GM18909 (cell line): ENCODE results near the gene RASSF5.
"Not testable (repeated sequence)": the region's sequence is repeated elsewhere in the genome, so short reads cannot be mapped to it uniquely, and the experiment has no call there.

Experiments
- ATAC-seq: cut with Tn5 transposase; IDR thresholded peaks from one replicate; pipeline ENCODE4 v1.9.1; 2021; ENCODE audit warnings: mild to moderate bottlenecking; ENCODE audit not compliant: unreplicated experiment, poor library complexity

Gene RASSF5

DNA sequence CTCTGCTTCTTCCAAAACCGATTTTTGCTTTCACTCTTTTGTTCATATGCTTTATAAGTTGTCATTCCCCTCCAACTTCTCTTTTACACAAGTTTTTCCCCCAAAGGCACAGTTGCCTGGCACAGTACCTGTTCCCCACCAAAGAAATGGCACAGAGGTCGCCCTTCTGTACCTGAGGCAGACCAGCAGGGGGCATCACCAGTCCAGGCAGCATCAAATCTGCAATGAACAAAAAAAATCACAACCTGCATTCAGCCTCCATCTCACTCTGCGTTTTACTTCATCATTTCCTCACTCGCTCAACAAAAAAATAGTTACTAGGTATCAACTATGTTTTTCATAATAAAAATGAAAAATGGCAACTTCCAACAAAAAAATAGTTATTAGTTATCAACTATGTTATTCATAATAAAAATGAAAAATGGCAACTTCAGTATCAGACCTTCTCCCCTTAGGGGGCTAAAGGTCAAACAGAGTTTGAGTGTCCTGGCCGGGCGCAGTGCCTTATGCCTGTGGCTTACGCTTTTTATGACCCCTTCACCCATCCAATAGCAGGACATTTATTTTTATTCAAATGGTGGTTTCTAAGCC is 100.9 kb downstream of the RASSF5 start:
- no peak for ATAC-seq

DNA sequence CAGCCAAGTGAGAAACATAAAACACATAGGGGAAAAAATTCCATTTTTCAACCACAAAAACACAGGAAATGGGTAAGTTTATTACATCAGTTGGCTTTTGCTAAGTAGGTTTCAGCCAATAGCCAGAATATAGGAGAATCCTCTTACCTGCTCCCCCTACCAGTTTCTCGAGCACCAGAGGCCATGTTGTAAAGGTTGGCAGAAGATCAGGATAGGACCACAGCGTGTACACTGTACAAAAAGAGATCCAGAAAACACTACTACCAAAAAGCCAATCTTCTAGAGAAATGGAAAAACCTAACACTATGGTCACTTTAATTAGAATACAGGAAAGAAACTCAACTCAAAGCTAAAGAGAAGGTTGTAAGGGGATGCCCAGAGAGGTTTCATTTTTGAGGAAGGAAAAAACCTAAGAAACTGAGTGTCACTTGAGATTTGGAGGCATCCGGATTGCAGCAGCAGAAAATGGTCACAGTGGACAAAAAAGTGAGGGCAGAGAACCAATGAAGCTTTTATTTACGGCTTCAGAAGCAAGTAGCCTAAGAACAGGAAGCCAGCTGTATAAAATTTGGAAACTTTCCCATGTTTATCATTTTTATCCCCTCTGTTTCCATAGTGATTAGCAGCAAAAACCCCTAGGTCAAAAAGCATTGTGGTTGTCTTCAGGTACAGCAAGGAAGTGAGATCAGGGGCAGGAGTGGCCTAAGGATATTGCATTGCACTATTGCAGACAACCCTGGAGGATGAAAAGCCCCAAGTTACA is 102.1 kb downstream of the RASSF5 start:
- no peak for ATAC-seq

DNA sequence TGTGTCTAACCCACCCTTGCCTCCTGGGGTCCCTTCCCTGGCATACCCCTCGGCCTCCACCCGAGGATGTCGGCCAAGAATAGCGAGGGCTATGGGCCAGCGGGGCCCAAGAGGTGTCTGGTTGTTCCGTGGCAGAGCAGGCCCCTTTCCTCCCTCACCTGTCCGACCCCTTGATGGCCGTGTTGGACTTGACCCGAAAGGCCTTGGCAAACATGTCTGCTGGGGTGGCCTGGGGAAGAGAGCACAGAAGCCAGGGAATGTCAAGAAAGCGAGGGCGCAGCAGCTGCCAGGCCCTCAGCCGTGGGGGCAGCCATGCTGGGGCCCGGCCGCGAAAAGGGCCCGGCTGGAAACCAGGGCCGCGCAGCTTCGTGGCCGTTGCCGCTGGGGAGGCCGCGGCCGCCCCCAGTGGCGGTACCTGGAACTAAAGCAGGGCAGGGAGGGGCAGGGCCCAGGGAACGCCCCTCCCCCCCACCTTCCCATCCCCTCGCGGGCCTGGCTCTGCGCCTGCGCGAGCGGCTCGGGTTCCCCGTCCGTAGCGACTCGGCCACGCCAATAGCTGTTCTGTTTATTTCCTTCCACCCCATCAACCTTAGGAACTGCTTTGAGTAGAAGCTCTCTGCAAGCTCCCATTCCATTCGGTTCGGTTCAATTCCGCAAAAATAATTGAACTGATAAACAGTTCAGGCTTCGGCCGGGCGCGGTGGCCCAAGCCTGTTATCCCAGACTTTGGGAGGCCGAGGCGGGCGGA is 105.0 kb downstream of the RASSF5 start, which contains the start of gene EIF2D:
TSS of gene EIF2D (minus strand) at position 337 of the 748 bp plus-strand sequence. CDS start at position 214, 123 bp downstream.
- ATAC-seq, result peak; percentile 90

DNA sequence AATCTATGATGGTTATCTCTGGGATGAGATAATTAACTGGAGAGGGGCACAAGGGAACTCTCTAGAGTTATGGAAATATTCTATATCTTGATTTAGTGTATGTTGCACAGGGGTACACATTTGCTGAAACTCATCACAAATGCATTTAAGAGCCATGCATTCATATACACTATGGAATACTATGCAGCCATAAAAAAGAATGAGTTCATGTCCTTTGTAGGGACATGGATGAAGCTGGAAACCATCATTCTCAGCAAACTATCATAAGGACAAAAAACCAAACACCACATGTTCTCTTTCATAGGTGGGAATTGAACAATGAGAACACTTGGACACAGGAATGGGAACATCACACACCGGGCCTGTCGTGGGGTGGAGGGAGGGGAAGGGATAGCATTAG is 119.1 kb downstream of the RASSF5 start:
- ATAC-seq, result not testable (repeated sequence)

DNA sequence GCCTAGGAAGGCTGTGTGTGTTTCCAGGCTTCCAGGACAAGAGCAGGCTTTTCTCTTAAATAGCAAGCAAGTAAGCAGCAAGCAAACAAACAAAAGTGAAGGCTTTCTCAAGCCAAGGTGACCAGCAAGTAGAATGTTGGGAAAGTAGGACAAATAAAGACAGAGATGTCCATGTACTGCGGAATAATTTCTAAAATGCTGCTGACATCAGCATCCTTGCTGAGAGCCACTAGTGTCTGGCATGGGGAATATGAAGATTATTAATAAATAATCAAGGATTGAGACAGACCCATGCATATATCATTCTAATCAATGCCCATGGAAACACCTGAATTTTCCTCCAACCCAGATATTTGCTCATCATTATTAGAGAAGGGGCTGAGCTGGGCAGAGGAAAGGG is 121.6 kb downstream of the RASSF5 start:
- ATAC-seq, result no peak

DNA sequence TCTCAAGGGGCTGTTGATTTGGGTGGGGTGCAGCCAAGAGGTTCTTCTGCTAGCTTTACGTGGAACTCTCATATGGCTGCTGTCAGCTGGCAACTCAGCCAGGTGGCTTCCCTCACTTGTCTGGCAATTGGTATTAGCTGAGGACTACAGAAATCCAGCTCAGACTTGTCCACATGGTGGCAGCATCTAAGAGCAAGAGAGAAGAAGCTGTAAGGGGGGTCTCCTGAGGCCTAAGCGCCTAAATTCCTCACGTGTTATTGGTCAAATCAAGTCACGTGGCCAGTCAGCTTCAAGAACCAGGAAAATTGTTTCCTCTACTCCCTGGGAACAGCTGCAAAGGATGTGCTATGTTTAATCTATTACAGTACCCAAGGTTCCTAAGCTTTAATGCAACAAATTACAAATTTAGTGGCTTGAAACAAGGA is 123.8 kb downstream of the RASSF5 start:
- ATAC-seq, result no peak

DNA sequence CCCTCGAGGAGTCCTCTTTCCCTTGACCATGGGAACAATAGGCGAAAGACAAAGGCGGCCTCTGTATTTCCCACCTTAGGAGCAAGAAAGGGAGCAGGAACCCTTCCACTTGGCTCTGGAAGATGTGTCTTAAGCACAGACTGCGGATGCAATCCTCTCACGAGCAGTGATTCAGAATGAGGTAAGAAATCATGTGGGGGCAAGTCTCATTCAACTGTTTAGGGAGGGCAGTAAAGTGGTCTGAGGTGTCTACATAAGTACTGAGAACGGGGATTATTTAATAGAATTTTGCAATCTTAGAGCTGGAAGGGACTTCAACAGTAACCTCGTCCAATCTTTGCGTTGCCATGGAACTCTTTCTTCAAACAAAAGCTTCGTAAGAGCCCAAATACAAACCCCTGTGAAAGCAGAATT is 126.4 kb downstream of the RASSF5 start:
- no peak for ATAC-seq

DNA sequence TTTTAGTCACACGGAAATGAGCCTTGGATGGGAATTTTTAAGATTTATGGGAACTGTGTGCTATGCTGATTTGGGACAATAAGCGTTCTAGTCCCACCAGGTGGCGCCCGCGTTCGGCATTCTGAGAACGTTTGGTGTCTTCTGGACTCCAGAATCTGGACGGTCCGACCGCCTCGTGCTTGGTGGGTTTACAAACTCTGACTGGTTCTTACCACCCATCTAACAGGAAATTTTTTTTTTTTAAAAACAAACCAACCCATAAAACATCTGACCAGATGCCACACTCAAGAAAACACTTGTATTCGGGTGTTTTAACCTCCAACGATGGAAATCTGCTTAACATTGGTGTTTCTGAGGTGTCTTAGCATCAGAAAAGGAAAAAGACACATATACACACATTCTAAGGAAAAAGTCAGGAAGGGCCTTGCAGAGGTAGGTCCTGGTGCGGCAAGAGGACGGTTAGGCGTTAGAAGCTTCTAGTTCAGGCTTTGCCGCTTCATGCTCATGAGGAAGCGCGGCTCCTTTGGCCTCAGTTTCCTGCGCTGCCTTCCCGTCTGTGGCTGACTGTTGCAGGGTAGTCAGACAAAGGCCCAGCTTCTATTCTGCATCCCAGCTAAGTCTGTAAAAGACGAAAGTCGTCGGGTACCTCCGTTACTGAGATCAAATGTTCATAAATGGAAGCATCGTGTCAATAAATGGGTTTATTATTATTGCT is 127.2 kb downstream of the RASSF5 start:
- ATAC-seq, result no peak

DNA sequence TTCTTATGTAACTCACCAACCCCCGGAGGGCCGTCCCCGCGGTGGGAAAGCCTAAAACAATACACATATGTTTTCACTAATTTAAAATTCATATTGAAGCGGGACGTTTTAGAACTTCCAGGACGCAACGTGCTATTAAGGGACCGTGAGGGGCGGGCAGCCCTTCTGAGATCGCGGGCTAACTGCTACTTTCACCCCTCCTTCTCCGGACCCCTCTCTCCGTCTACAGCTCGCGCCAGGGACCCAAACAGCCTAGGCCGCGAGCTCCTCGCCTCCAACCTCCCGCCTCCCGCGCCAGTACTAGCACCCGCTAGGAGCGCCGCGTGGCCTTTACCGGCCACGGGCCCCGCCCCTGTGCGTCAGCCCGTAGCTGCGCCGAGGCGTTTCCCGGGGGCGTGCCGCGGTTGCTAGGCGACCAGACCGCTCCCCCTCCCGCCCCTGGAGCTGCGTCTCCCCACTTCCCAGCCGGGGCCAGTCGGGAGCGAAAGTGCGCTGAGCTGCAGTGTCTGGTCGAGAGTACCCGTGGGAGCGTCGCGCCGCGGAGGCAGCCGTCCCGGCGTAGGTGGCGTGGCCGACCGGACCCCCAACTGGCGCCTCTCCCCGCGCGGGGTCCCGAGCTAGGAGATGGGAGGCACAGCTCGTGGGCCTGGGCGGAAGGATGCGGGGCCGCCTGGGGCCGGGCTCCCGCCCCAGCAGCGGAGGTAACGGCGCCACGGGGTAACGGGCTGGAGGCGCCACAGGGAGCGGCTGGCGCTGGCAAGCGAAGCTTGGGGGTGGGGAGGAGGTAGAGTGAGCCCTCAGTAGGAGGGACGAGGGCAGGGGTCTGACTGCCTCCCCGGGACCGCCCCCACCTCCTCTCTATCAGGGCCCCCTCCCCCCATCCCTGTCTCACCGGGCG is 128.0 kb downstream of the RASSF5 start, which contains the start of gene DYRK3:
TSS of gene DYRK3 (plus strand) at position 457 of the 898 bp plus-strand sequence. CDS start at position 625, 168 bp downstream.
- ATAC-seq, result peak; percentile 92

DNA sequence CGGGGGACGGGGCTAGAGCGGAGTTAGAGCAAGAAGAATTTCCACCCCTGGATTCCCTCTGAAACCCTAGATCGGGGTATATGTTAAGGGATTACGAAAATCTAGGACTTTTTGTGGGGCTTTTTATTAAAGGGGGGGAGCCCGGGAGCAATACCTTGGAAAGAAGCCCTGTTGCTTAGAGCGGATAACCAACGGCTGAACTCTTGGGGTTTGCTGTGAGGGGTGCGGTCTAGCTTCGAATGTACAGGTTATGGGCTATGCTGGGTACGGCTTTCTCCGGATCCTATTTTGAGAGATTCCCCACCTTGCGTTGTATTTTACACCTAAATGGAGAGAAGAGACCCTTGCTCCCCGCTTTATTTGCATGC is 128.6 kb downstream of the RASSF5 start:
- ATAC-seq, result no peak

DNA sequence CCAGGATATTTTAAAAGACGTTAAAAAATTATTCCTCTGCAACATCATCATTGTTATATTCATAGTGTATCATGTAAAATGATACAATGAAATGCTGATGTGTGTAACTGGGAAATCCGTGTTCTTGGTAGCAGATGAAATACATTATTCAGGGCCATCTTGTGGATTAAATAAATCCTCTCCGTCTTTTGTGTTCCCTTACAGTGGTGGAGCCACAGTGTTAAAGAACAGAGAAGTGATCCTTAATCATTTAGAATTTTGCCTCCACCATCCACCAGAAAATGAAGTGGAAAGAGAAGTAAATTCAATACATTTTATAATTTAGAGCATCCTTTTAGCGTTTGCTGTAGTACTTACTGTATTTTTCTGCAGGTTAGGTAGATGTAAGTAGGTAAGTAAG is 129.3 kb downstream of the RASSF5 start:
- no peak for ATAC-seq

DNA sequence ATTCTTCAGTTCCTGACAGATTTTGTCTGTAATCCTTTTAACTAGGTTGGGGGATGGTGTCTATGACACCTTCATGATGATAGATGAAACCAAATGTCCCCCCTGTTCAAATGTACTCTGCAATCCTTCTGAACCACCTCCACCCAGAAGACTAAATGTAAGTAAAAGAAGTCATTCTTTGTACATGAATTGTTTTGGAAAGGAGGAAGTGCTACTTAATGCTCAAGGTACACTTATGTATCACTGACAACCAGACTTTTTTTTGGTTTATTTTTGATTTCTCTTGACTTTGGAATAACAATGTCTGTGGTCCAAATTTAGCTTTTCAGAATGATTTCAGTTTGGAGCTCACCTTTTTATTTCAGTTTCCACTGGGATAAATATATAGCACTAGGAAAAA is 130.3 kb downstream of the RASSF5 start:
- no peak for ATAC-seq
